Breast epithelium (tissue), 4 donors: ENCODE measurements around the gene IL12RB2. TPM values are rescaled to one million over a fixed set of nuclear protein-coding genes. Genes with fewer than 3 reads are reported as not detected.

Experiments used
- DNase-seq, 2 donors: peaks; one replicate each; pipeline ENCODE4 v3.0.0-alpha.2; 2019; ENCODE audit warnings: low spot score in 2 of 2
- H3K27ac ChIP-seq, 2 donors: fragments of 200-600 bp; sonication (generic) in 1 of 2; one replicate each; pipeline ENCODE4 v1.5.1; 2016 to 2019; ENCODE audit warnings: mild to moderate bottlenecking in 1 of 2
- H3K27me3 ChIP-seq, 2 donors: fragments of 200-600 bp; sonication (generic) in 1 of 2; one replicate each; pipeline versions ENCODE4 v1.5.1 to v1.6.0; 2017 to 2019; ENCODE audit warnings: control low read depth in 1 of 2, mild to moderate bottlenecking in 1 of 2
- H3K36me3 ChIP-seq: fragments of 200-600 bp; one replicate; pipeline ENCODE4 v1.5.1; 2019
- H3K4me1 ChIP-seq, 2 donors: fragments of 200-600 bp; sonication (generic); one replicate each; pipeline ENCODE4 v1.5.1; 2016 to 2019; ENCODE audit warnings: control low read depth in 1 of 2
- H3K4me3 ChIP-seq, 3 donors: fragments of 200-600 bp; sonication (generic); 1 replicate in 2 of 3; 2 replicates in 1 of 3; pipeline ENCODE4 v1.5.1; 2016 to 2019; ENCODE audit warnings: mild to moderate bottlenecking in 3 of 3, moderate library complexity in 2 of 3
- H3K9me3 ChIP-seq, 2 donors: fragments of 200-600 bp; sonication (generic) in 1 of 2; one replicate each; pipeline ENCODE4 v1.5.1; 2016 to 2019; ENCODE audit warnings: control low read depth in 1 of 2
- CTCF ChIP-seq, 3 donors: fragments of 450-650 bp; IDR thresholded peaks; one replicate each; pipeline ENCODE4 v1.5.1; 2016 to 2017; ENCODE audit warnings: antibody characterized with exemption in 3 of 3, mild to moderate bottlenecking in 3 of 3, moderate library complexity in 3 of 3
- POLR2A ChIP-seq: fragments of 450-650 bp; IDR thresholded peaks from one replicate; pipeline ENCODE4 v1.6.1; 2016; ENCODE audit warnings: antibody characterized with exemption, mild to moderate bottlenecking, moderate library complexity
- POLR2AphosphoS5 ChIP-seq, 3 donors: sonication (generic); formaldehyde crosslinking; IDR thresholded peaks; one replicate each; pipeline ENCODE4 v1.6.1; 2017; ENCODE audit warnings: antibody characterized with exemption in 3 of 3
- intact Hi-C: fragments of 100-400 bp; cut with DNase I; formaldehyde crosslinking; loops from one replicate; pipeline ENCODE4 v1.15.1; 2023; ENCODE audit warnings: low total_unique reads
- total RNA-seq, 3 donors: library from RNA; depleted of rRNA; stranded (reverse); fragments of >200 nt; gene quantifications; one replicate each; pipeline ENCODE4 v1.1.0, GENCODE V29; 2016

Gene IL12RB2
- total RNA-seq, 3 donors from 2014 or later, result 0.33 to 5.1 (median 0.59) TPM

GRCh38 chr1:67372136-67372535 lies 64.5 kb downstream of the IL12RB2 start:
- no peaks in the 10 kb centered on the region for H3K4me1 ChIP-seq
- H3K27me3 ChIP-seq, result no peaks in the 10 kb centered on the region
- no peaks in the 10 kb centered on the region for H3K9me3 ChIP-seq
- no peaks in the 10 kb centered on the region for H3K36me3 ChIP-seq
- DNase-seq, result no peak
- H3K27ac ChIP-seq, result no peak overlapping the region
- intact Hi-C loops, result no loop called here
- no peak for TF ChIP-seq CTCF (IDR thresholded peaks at IDR 0.05)
- TF ChIP-seq POLR2A, result no peak
- TF ChIP-seq POLR2AphosphoS5 (IDR thresholded peaks at IDR 0.05), result no peak
- H3K4me3 ChIP-seq, result no peak overlapping the region

- no peak overlapping the region for H3K4me3 ChIP-seq
- DNase-seq, result no peak
- H3K4me1 ChIP-seq, result no peaks in the 10 kb centered on the region
- H3K36me3 ChIP-seq, result no peaks in the 10 kb centered on the region
- no peaks in the 10 kb centered on the region for H3K27me3 ChIP-seq
- intact Hi-C loops, result no loop called here
- no peaks in the 10 kb centered on the region for H3K9me3 ChIP-seq
- no peak overlapping the region for H3K27ac ChIP-seq
- no peak for TF ChIP-seq POLR2A
- TF ChIP-seq CTCF (IDR thresholded peaks at IDR 0.05), result no peak
- no peak for TF ChIP-seq POLR2AphosphoS5 (IDR thresholded peaks at IDR 0.05)
Measured at GRCh38 chr1:67372898-67373297, 65.2 kb downstream of the IL12RB2 start.

DNA sequence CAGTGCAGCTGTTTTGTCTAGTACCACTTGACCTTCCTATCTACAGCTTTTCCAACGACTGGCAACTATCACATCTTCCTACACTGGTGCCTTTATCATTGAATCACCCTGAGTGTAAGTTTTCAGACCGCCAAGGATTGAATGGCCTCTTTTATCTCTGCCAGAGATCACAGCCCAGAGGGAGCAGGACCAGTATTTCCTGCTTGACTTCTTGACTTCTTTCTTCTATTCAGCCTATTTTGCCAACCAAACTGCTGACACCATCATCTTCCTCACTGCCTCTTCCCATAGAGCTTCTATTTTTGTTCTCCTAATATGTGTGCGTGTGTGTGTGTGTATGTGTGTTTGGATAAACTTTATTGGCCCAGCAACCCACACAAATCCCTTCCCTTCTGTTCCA lies 68.7 kb downstream of the IL12RB2 start:
- no peaks in the 10 kb centered on the region for H3K36me3 ChIP-seq
- no peaks in the 10 kb centered on the region for H3K9me3 ChIP-seq
- no peak for TF ChIP-seq POLR2A
- TF ChIP-seq POLR2AphosphoS5 (IDR thresholded peaks at IDR 0.05), result peak in 2 of 3 donors; percentile 46 to 69
- H3K27ac ChIP-seq, result no peak overlapping the region
- peak in 1 of 2 donors; percentile 44 for DNase-seq
- no peaks in the 10 kb centered on the region for H3K4me1 ChIP-seq
- no peaks in the 10 kb centered on the region for H3K27me3 ChIP-seq
- intact Hi-C loops, result no loop called here
- H3K4me3 ChIP-seq, result no peak overlapping the region

GRCh38 chr1:67377253-67377652 lies 69.6 kb downstream of the IL12RB2 start:
- intact Hi-C loops, result no loop called here
- Histone ChIP-seq H3K27ac (no peak overlapping the region), H3K4me1 (no peaks in the 10 kb centered on the region), H3K36me3 (no peaks in the 10 kb centered on the region), H3K27me3 (no peaks in the 10 kb centered on the region), H3K9me3 (no peaks in the 10 kb centered on the region), H3K4me3 (no peak overlapping the region)
- no peak for DNase-seq
- TF ChIP-seq POLR2AphosphoS5 (IDR thresholded peaks at IDR 0.05), result no peak

GRCh38 chr1:67381154-67381553 lies 73.5 kb downstream of the IL12RB2 start:
- intact Hi-C loops, result no loop called here
- TF ChIP-seq CTCF (IDR thresholded peaks at IDR 0.05), result no peak
- no peak for TF ChIP-seq POLR2AphosphoS5 (IDR thresholded peaks at IDR 0.05)
- TF ChIP-seq POLR2A, result no peak
- no peak for DNase-seq

DNA sequence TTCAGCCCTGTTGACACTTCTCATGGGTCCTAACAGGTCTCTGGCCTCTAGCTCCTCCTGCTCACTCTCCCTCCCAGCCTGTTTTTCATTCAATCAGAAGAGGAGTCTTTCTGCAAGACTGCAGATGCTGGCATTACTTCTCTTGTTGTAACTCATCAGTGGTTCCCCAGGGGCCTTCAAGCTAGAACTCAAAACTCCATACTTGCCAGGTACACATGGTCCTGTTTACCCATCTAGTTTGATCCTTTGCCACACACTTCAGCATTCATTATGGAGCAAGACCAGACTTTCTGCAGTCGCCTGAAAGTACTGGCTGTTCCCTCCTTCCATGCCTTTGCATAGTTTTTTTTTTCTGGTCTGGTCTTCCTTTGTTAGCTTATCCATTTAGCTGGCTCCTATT lies 74.6 kb downstream of the IL12RB2 start:
- peak in 1 of 2 donors; percentile 19 for DNase-seq
- Histone ChIP-seq H3K4me1 (no peaks in the 10 kb centered on the region), H3K36me3 (no peaks in the 10 kb centered on the region), H3K4me3 (no peak overlapping the region), H3K27ac (no peak overlapping the region), H3K27me3 (no peaks in the 10 kb centered on the region), H3K9me3 (peaks cover 8 to 9% of the 10 kb centered on the region in 2 donors)
- TF ChIP-seq POLR2A, result no peak
- no peak for TF ChIP-seq CTCF (IDR thresholded peaks at IDR 0.05)
- TF ChIP-seq POLR2AphosphoS5 (IDR thresholded peaks at IDR 0.05), result peak in 1 of 3 donors; percentile 90
- intact Hi-C loops, result no loop called here

More at GRCh38 chr1:67381154-67381553, 73.5 kb downstream of the IL12RB2 start:
- Histone ChIP-seq H3K4me1 (no peaks in the 10 kb centered on the region), H3K9me3 (peaks cover 8 to 9% of the 10 kb centered on the region in 2 donors), H3K27me3 (no peaks in the 10 kb centered on the region), H3K36me3 (no peaks in the 10 kb centered on the region), H3K4me3 (no peak overlapping the region), H3K27ac (no peak overlapping the region)
